ENCODE results near the gene CUEDC2. TPM values are rescaled to one million over a fixed set of nuclear protein-coding genes. Genes with fewer than 3 reads are reported as not detected.
A peak's percentile ranks its signal among the peaks of the same experiment; 100 is the strongest.

Gene CUEDC2
- total RNA-seq, 4 donors from 2014 or later, result 61.4 to 84.3 (median 67.5) TPM

DNA sequence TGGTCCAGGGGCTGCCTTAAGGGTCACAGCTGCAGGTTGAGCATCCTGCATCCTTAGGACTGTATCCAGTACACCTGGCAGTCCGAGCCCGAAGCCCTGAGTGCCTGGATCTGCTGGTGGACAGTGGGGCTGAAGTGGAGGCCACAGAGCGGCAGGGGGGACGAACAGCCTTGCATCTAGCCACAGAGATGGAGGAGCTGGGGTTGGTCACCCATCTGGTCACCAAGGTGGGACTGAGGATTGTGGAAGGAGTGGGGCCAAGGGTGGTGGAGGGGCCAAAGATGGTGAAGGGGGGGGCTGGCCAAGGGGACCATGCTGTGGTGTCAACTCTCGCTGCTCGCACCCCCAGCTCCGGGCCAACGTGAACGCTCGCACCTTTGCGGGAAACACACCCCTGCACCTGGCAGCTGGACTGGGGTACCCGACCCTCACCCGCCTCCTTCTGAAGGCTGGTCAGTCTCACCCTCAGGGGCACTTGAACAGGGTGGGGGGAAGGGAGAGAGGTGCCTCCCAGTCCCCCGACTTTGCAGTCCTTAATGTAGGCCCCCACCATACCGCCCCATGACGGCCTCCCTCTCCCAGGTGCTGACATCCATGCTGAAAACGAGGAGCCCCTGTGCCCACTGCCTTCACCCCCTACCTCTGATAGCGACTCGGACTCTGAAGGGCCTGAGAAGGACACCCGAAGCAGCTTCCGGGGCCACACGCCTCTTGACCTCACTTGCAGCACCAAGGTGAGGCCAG, 31.6 kb downstream of the CUEDC2 start:
- Histone ChIP-seq H3K4me3 (no peak overlapping the region), H3K27me3 (no peaks in the 10 kb centered on the region), H3K9me3 (no peaks in the 10 kb centered on the region), H3K36me3 (peaks cover 0 to 59% of the 10 kb centered on the region in 2 donors), H3K4me1 (peaks cover 0 to 88% (median 25%) of the 10 kb centered on the region in 3 donors), H3K27ac (peak overlapping the region in 3 of 4 donors; percentile 95 to 98 (median 96))
- ATAC-seq, result no peak
- TF ChIP-seq POLR2A (IDR thresholded peaks at IDR 0.05) (no peak), POLR2AphosphoS5 (IDR thresholded peaks at IDR 0.05) (no peak), EP300 (IDR thresholded peaks at IDR 0.05) (no peak)
- TF ChIP-seq, protein P1, sequence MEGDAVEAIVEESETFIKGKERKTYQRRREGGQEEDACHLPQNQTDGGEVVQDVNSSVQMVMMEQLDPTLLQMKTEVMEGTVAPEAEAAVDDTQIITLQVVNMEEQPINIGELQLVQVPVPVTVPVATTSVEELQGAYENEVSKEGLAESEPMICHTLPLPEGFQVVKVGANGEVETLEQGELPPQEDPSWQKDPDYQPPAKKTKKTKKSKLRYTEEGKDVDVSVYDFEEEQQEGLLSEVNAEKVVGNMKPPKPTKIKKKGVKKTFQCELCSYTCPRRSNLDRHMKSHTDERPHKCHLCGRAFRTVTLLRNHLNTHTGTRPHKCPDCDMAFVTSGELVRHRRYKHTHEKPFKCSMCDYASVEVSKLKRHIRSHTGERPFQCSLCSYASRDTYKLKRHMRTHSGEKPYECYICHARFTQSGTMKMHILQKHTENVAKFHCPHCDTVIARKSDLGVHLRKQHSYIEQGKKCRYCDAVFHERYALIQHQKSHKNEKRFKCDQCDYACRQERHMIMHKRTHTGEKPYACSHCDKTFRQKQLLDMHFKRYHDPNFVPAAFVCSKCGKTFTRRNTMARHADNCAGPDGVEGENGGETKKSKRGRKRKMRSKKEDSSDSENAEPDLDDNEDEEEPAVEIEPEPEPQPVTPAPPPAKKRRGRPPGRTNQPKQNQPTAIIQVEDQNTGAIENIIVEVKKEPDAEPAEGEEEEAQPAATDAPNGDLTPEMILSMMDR (IDR thresholded peaks at IDR 0.05), result no peak
- WGBS, 2 donors (ENCODE audit: low coverage in 1 of 2), result 36 to 72% methylated on average over 3 to 6 of the region's 22 CpGs

- Histone ChIP-seq H3K9me3 (no peaks in the 10 kb centered on the region), H3K4me3 (no peak overlapping the region), H3K4me1 (peaks cover 0 to 85% (median 25%) of the 10 kb centered on the region in 3 donors), H3K27ac (peak overlapping the region in 3 of 4 donors; percentile 95 to 98 (median 96)), H3K36me3 (peaks cover 0 to 59% of the 10 kb centered on the region in 2 donors), H3K27me3 (no peaks in the 10 kb centered on the region)
- TF ChIP-seq EP300 (IDR thresholded peaks at IDR 0.05), result no peak
- TF ChIP-seq, protein P1 (IDR thresholded peaks at IDR 0.05), result no peak
- TF ChIP-seq POLR2A (IDR thresholded peaks at IDR 0.05), result no peak
- ATAC-seq, result no peak
- no CpG with 5 or more reads among the region's 17 CpGs for WGBS, 2 donors (ENCODE audit: low coverage in 1 of 2)
These were observed 32.3 kb downstream of the CUEDC2 start for GRCh38 chr10:102400076-102400475.

GRCh38 chr10:102399217-102400021, 33.0 kb downstream of the CUEDC2 start:
- Histone ChIP-seq H3K9me3 (no peaks in the 10 kb centered on the region), H3K27me3 (no peaks in the 10 kb centered on the region), H3K4me3 (peak overlapping the region; percentile 46 to 68), H3K4me1 (peaks cover 0 to 85% (median 25%) of the 10 kb centered on the region in 3 donors), H3K36me3 (peaks cover 0 to 59% of the 10 kb centered on the region in 2 donors), H3K27ac (peak overlapping the region; percentile 66 to 98 (median 96))
- TF ChIP-seq, protein P1 (IDR thresholded peaks at IDR 0.05), result peak in 3 of 4 experiments; percentile 96 to 98 (median 96)
- peak; percentile 83 for TF ChIP-seq POLR2AphosphoS5 (IDR thresholded peaks at IDR 0.05)
- peak; percentile 44 to 53 for TF ChIP-seq POLR2A (IDR thresholded peaks at IDR 0.05)
- no peak for TF ChIP-seq EP300 (IDR thresholded peaks at IDR 0.05)
- peak; percentile 80 for ATAC-seq
- 0% methylated on average over 10 to 16 of the region's 72 CpGs for WGBS, 2 donors (ENCODE audit: low coverage in 1 of 2)

- Histone ChIP-seq H3K36me3 (peaks cover 0 to 56% of the 10 kb centered on the region in 2 donors), H3K9me3 (no peaks in the 10 kb centered on the region), H3K4me1 (peaks cover 0 to 86% (median 28%) of the 10 kb centered on the region in 3 donors), H3K27me3 (no peaks in the 10 kb centered on the region), H3K4me3 (peak overlapping the region in 1 of 2 donors; percentile 68), H3K27ac (peak overlapping the region in 3 of 4 donors; percentile 95 to 98 (median 96))
- ATAC-seq, result no peak
- 68 to 100% methylated on average over 1 to 5 of the region's 21 CpGs for WGBS, 2 donors (ENCODE audit: low coverage in 1 of 2)
- TF ChIP-seq, protein P1 (IDR thresholded peaks at IDR 0.05), result no peak
- TF ChIP-seq POLR2AphosphoS5 (IDR thresholded peaks at IDR 0.05) (no peak), EP300 (IDR thresholded peaks at IDR 0.05) (no peak), POLR2A (IDR thresholded peaks at IDR 0.05) (no peak)
These were observed 34.0 kb downstream of the CUEDC2 start for GRCh38 chr10:102398172-102399020.

Measured in gastroesophageal sphincter (tissue), 4 donors.